HG02763 (cell line): ENCODE results near the gene BSDC1.

ENCODE experiments used
- ATAC-seq: cut with Tn5 transposase; IDR thresholded peaks from one replicate; pipeline ENCODE4 v1.9.1; 2021; ENCODE audit warnings: mild to moderate bottlenecking, moderate library complexity; ENCODE audit not compliant: unreplicated experiment

Gene BSDC1

GRCh38 chr1:32337855-32338636, 56.2 kb downstream of the BSDC1 start:
- ATAC-seq: no peak

GRCh38 chr1:32336963-32337675, 57.1 kb downstream of the BSDC1 start:
- no peak for ATAC-seq

- ATAC-seq: no peak
Measured at GRCh38 chr1:32336591-32336932, 57.7 kb downstream of the BSDC1 start.

DNA sequence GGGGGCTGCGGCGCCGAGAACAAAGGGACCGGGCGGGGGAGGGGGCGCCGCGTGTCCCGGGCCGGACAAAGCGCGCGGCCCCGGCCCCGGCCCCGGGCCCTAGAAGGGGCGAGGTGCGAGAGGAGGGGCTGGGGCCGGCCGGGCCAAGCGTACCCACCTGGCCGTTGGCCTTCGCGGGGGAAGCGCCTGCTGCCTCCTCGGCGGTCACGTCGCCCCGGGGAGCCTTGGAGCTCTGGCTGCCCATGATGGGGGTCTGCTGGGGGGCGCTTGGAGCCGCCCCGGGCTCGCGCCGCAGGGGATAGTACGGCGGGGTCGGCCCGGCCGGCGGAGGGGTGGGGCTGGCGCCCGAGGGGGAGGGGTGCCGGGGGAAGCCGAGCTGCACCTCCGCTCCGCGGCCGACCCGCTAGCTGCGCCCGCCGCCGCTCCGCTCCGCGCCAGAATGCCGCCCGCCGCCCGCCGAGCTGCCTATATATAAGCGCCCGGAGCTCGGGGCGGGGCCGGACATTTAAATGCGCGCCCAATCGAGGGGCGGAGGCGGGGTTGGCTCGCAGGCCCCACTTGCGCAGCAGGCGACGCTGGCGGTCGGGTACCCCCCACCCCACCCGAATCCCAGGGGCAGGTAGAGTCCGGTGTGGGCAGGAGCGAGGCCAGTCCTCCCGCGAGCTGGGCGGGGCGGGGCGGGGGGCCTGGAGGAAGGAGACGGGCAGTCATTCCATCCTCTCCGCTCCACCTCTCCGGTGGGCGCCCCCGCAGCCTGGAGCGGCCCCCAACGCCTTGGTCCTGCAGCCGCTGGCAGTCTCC, 58.3 kb downstream of the BSDC1 start, which contains the start of gene MARCKSL1:
TSS of gene MARCKSL1 (minus strand) at position 444 of the 801 bp plus-strand sequence. CDS start at position 244, 200 bp downstream.
- peak; percentile 41 for ATAC-seq

- ATAC-seq: peak; percentile 15
Measured at GRCh38 chr1:32335535-32335789, 58.8 kb downstream of the BSDC1 start.

- ATAC-seq: peak; percentile 21
Measured at GRCh38 chr1:32334864-32335534, 59.2 kb downstream of the BSDC1 start.

GRCh38 chr1:32334274-32334861, 59.9 kb downstream of the BSDC1 start:
- ATAC-seq: no peak

DNA sequence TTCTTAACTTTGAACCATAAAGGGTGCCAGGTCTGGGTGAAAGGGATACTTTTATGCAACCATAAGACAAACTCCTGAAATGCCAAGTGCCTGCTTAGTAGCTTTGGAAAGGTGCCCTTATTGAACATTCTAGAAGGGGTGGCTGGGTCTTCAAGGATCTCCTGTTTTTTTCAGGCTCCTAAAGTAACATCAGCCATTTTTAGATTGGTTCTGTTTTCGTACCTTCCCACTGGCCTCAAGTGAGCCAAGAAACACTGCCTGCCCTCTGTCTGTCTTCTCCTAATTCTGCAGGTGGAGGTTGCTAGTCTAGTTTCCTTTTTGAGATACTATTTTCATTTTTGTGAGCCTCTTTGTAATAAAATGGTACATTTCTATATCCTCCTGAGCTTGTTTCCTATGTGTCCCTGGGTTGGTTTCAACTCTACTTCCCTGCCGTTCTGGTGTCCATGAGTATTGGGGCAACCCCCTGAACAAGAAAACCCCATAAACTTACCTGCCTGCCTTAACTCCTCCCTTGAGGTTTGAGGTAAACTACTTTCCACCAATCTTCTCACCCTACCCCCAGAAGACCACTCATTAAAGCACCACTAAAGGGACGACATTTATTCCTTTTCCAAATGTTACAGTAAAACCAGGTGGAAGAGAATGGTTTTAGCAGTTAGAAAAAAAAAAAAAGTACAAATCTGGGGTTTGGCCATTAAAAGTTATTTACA, 60.8 kb downstream of the BSDC1 start:
- ATAC-seq: no peak

- ATAC-seq: no peak
Measured at GRCh38 chr1:32332290-32333079, 61.8 kb downstream of the BSDC1 start.

DNA sequence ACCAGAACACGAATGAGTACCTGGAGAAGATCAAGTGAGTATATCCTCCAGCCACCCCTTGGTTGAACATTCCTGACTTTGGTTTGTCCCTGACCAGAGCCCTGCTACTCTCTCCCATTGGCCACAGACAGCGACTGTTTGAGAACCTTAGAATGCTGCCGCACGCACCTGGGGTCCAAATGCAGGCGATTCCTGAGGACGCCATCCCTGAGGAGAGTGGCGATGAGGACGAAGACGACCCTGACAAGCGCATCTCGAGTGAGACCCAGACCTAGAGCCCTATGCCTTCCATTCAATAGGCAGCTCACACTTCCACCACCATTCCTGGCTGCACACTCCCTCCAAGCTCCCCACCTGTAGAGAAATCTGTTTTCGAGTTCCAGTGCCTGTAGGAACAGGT, 62.7 kb downstream of the BSDC1 start:
- ATAC-seq: no peak

DNA sequence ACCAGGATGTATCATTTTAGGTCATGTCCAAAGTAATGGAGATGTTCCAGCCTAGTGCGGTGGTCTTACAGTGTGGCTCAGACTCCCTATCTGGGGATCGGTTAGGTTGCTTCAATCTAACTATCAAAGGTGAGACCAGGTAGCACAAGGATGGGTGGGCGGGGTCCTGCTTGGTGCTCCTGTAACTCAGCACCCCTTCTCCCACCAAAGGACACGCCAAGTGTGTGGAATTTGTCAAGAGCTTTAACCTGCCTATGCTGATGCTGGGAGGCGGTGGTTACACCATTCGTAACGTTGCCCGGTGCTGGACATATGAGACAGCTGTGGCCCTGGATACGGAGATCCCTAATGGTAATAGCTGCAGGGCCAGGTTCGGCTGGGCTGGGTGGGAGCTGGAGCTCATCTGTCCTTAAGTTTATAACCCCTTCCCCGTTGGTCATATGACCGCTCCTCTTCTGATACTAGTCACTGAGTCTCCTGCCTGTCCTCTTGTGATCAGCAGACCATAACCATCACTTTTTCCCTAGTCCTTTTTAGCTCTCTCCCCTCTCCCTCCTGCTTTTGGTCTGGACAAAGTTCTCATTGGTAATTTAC, 63.6 kb downstream of the BSDC1 start:
- ATAC-seq: no peak

- ATAC-seq: no peak
Measured at GRCh38 chr1:32329931-32330466, 64.2 kb downstream of the BSDC1 start.

- ATAC-seq: no peak
Measured at GRCh38 chr1:32327204-32327603, 67.0 kb downstream of the BSDC1 start.

DNA sequence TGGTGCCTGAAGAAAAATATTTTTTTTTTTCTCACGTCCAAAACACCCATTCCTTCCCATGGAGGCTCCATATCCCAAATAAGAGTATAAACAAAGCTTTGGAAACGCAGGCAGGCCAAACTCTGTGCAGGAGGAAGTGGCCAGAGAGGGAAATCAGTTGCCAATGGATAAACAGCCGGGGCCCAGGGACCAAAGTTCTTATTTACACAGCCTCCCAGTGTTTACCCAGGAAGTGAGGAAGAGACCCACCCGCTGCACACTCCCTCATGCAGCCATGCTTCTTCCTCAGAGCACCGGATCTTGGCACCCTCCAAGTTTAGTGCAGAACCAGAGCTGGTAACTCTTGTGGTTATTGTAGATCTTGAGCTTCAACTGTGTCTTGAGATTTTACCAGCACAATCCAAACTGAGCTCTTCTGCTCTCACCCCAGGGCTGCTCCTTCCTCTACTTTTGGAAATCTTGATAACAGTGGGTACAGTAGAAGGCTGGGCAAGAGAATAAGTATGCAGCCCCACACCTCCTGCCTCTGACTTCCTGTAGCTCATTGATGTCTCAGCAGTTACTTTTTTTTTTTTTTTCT, 72.4 kb downstream of the BSDC1 start:
- ATAC-seq: no peak

DNA sequence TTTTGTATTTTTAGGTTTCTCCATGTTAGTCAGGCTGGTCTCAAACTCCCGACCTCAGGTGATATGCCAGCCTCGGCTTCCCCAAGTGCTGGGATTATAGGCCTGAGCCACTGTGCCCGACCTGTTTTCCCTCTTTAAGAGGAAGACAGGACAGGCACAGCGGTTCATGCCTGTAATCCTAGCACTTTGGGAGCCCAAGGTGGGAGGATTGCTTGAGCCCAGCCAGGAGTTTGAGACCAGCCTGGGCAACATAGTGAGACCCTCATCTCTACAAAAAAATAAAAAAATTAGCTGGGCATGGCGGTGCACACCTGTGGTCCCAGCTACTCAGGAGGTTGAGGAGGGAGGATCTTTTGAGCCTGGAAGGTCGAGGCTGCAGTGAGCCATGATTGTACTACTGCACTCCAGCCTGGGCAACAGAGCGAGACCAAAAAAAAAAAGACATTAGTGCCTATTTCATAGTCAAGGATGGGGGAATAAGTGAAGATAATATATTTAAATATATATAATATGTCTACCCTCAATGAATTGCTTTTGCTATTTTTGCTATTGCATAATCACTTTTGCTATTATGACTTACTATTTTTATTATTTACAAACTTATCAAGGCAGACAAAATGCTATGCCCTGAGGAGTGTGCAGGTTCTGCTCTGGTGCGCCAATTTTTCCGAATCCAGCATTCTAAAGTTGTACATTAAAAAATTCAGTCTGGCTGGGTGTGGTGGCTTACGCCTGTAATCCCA, 75.9 kb downstream of the BSDC1 start:
- ATAC-seq: no peak

DNA sequence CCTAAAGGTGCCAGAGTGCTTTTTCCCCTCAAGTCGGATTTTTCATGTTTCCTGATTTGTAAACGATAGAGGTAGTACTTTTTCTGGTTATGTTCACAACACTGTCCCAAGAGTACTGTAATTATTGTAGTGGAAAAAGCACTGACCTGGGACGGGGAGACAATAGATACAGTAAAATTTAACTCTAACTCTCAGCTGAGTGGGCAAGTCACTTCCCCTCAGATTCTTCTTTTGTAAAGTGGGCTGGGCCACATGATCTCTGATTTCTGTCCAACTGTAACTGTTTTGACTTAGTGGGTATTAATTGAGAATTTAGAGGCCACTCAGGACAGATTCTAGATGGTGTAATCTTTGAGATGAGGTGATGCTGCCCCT, 77.4 kb downstream of the BSDC1 start:
- no peak for ATAC-seq
